ENCODE data around the gene APLP1. TPM values are rescaled to one million over a fixed set of nuclear protein-coding genes. Genes with fewer than 3 reads are reported as not detected.

Gene APLP1
- total and polyA plus RNA-seq, 2 experiments from 2014 or later: 30.2 to 36.0 TPM

DNA sequence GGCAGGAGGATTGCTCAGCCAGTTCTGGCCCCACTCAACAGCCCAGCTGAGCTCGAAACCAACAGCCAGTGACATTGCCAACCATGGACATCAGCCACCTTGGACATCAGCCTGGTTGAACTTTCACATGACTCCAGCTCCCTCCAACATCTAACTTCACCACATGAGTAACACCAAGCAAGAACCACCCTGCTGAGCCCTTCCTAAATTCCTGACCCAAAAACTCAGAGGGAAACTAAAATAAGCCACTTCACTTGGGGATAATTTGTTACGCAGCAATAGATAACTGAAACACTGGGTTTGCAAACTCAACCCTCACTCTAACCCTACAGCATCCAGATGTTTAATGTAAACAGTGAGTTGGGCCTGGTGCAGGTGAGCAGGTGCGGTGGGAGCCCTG, 57.1 kb downstream of the APLP1 start:
- no peak overlapping the region for H3K4me2 ChIP-seq
- no peaks in the 10 kb centered on the region for H3K36me3 ChIP-seq (ENCODE audit: insufficient read depth)
- DNase-seq (ENCODE audit: low spot score) (no peak), ATAC-seq (no peak)
- no peak overlapping the region for H3K27ac Mint-ChIP-seq
- peaks cover 8% of the 10 kb centered on the region; the same call in 1 of the 3 replicates for H3K4me1 Mint-ChIP-seq
- no peak overlapping the region for H3K27ac ChIP-seq (ENCODE audit: low read depth)
- H3F3A ChIP-seq (replicated peaks; ENCODE audit: low read depth): no peaks in the 10 kb centered on the region
- no peak overlapping the region for H3K4me3 Mint-ChIP-seq
- H4K20me1 ChIP-seq (replicated peaks; ENCODE audit: insufficient read depth): no peaks in the 10 kb centered on the region
- no peak overlapping the region for H3K4me3 ChIP-seq
- peaks cover 1% of the 10 kb centered on the region for H3K27me3 Mint-ChIP-seq (ENCODE audit: insufficient read depth, low read depth, poor library complexity)
- no peak overlapping the region for H2AFZ ChIP-seq
- H3K79me2 ChIP-seq (replicated peaks; ENCODE audit: insufficient read depth): no peaks in the 10 kb centered on the region
- peaks cover 13% of the 10 kb centered on the region for H3K9me3 Mint-ChIP-seq
- no peaks in the 10 kb centered on the region for H3K27me3 ChIP-seq (ENCODE audit: insufficient read depth)
- H3K36me3 Mint-ChIP-seq (ENCODE audit: low read depth): peaks cover 8% of the 10 kb centered on the region; the same call in 2 of the 3 replicates
- no peaks in the 10 kb centered on the region for H3K9me2 ChIP-seq (ENCODE audit: insufficient read depth)
- peaks cover 6% of the 10 kb centered on the region; the same call in 1 of the 2 replicates for H3K4me1 ChIP-seq (ENCODE audit: insufficient read depth)
- no peak for TF ChIP-seq EZH2 (IDR thresholded peaks at IDR 0.05; ENCODE audit: low read depth, unreplicated experiment)
- no peak for TF ChIP-seq CREB1 (CRISPR knock-in tag; IDR thresholded peaks at IDR 0.05; ENCODE audit: low read depth)
- TF ChIP-seq JUNB (IDR thresholded peaks at IDR 0.05; ENCODE audit: unreplicated experiment): no peak
- peak; percentile 94 for TF ChIP-seq ZNF331 (CRISPR knock-in tag; IDR thresholded peaks at IDR 0.05; ENCODE audit: low read depth)

DNA sequence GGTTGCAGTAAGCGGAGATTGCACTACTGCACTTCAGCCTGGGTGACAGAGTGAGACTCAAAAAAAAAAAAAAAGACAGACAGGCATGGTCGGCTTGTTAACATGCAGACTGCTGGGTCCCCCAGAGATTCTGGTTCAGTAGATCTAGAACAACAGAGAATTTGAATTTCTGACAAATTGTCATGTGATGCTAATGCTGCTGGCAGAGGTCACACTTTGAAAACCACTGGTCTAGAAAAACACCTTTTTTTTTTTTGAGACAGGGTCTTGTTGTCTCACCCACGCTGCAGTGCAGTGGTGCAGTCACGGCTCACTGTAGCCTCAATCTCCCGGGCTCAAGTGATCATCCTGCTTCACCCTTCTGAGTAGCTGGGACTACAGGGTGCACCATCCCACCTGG, 60.1 kb downstream of the APLP1 start:
- Mint-ChIP-seq H3K27ac (no peak overlapping the region), H3K36me3 (ENCODE audit: low read depth) (peaks cover 8% of the 10 kb centered on the region; the same call in 2 of the 3 replicates), H3K4me1 (peaks cover 20% of the 10 kb centered on the region), H3K4me3 (no peak overlapping the region), H3K9me3 (peaks cover 13% of the 10 kb centered on the region), H3K27me3 (ENCODE audit: insufficient read depth, low read depth, poor library complexity) (peaks cover 16% of the 10 kb centered on the region)
- H3K79me2 ChIP-seq (replicated peaks; ENCODE audit: insufficient read depth): no peaks in the 10 kb centered on the region
- H2AFZ ChIP-seq: no peak overlapping the region
- H3K4me2 ChIP-seq: no peak overlapping the region
- H3F3A ChIP-seq (replicated peaks; ENCODE audit: low read depth): peaks cover 13% of the 10 kb centered on the region
- DNase-seq (ENCODE audit: low spot score): no peak
- no peaks in the 10 kb centered on the region for H3K36me3 ChIP-seq (ENCODE audit: insufficient read depth)
- ATAC-seq: no peak
- no peak overlapping the region for H3K27ac ChIP-seq (ENCODE audit: low read depth)
- no peak overlapping the region for H3K4me3 ChIP-seq
- peaks cover 3% of the 10 kb centered on the region; the same call in 1 of the 2 replicates for H3K9me2 ChIP-seq (ENCODE audit: insufficient read depth)
- H4K20me1 ChIP-seq (replicated peaks; ENCODE audit: insufficient read depth): no peaks in the 10 kb centered on the region
- TF ChIP-seq, protein P1, sequence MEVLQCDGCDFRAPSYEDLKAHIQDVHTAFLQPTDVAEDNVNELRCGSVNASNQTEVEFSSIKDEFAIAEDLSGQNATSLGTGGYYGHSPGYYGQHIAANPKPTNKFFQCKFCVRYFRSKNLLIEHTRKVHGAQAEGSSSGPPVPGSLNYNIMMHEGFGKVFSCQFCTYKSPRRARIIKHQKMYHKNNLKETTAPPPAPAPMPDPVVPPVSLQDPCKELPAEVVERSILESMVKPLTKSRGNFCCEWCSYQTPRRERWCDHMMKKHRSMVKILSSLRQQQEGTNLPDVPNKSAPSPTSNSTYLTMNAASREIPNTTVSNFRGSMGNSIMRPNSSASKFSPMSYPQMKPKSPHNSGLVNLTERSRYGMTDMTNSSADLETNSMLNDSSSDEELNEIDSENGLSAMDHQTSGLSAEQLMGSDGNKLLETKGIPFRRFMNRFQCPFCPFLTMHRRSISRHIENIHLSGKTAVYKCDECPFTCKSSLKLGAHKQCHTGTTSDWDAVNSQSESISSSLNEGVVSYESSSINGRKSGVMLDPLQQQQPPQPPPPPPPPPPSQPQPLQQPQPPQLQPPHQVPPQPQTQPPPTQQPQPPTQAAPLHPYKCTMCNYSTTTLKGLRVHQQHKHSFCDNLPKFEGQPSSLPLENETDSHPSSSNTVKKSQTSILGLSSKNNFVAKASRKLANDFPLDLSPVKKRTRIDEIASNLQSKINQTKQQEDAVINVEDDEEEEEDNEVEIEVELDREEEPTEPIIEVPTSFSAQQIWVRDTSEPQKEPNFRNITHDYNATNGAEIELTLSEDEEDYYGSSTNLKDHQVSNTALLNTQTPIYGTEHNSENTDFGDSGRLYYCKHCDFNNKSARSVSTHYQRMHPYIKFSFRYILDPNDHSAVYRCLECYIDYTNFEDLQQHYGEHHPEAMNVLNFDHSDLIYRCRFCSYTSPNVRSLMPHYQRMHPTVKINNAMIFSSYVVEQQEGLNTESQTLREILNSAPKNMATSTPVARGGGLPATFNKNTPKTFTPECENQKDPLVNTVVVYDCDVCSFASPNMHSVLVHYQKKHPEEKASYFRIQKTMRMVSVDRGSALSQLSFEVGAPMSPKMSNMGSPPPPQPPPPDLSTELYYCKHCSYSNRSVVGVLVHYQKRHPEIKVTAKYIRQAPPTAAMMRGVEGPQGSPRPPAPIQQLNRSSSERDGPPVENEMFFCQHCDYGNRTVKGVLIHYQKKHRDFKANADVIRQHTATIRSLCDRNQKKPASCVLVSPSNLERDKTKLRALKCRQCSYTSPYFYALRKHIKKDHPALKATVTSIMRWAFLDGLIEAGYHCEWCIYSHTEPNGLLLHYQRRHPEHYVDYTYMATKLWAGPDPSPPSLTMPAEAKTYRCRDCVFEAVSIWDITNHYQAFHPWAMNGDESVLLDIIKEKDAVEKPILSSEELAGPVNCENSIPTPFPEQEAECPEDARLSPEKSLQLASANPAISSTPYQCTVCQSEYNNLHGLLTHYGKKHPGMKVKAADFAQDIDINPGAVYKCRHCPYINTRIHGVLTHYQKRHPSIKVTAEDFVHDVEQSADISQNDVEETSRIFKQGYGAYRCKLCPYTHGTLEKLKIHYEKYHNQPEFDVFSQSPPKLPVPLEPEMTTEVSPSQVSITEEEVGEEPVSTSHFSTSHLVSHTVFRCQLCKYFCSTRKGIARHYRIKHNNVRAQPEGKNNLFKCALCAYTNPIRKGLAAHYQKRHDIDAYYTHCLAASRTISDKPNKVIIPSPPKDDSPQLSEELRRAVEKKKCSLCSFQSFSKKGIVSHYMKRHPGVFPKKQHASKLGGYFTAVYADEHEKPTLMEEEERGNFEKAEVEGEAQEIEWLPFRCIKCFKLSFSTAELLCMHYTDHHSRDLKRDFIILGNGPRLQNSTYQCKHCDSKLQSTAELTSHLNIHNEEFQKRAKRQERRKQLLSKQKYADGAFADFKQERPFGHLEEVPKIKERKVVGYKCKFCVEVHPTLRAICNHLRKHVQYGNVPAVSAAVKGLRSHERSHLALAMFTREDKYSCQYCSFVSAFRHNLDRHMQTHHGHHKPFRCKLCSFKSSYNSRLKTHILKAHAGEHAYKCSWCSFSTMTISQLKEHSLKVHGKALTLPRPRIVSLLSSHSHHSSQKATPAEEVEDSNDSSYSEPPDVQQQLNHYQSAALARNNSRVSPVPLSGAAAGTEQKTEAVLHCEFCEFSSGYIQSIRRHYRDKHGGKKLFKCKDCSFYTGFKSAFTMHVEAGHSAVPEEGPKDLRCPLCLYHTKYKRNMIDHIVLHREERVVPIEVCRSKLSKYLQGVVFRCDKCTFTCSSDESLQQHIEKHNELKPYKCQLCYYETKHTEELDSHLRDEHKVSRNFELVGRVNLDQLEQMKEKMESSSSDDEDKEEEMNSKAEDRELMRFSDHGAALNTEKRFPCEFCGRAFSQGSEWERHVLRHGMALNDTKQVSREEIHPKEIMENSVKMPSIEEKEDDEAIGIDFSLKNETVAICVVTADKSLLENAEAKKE (CRISPR knock-in tag; IDR thresholded peaks at IDR 0.05): no peak
- TF ChIP-seq, protein P2, sequence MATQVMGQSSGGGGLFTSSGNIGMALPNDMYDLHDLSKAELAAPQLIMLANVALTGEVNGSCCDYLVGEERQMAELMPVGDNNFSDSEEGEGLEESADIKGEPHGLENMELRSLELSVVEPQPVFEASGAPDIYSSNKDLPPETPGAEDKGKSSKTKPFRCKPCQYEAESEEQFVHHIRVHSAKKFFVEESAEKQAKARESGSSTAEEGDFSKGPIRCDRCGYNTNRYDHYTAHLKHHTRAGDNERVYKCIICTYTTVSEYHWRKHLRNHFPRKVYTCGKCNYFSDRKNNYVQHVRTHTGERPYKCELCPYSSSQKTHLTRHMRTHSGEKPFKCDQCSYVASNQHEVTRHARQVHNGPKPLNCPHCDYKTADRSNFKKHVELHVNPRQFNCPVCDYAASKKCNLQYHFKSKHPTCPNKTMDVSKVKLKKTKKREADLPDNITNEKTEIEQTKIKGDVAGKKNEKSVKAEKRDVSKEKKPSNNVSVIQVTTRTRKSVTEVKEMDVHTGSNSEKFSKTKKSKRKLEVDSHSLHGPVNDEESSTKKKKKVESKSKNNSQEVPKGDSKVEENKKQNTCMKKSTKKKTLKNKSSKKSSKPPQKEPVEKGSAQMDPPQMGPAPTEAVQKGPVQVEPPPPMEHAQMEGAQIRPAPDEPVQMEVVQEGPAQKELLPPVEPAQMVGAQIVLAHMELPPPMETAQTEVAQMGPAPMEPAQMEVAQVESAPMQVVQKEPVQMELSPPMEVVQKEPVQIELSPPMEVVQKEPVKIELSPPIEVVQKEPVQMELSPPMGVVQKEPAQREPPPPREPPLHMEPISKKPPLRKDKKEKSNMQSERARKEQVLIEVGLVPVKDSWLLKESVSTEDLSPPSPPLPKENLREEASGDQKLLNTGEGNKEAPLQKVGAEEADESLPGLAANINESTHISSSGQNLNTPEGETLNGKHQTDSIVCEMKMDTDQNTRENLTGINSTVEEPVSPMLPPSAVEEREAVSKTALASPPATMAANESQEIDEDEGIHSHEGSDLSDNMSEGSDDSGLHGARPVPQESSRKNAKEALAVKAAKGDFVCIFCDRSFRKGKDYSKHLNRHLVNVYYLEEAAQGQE (IDR thresholded peaks at IDR 0.05; ENCODE audit: unreplicated experiment): no peak
- TF ChIP-seq EZH2 (IDR thresholded peaks at IDR 0.05; ENCODE audit: low read depth, unreplicated experiment) (no peak), EZH2phosphoT487 (IDR thresholded peaks at IDR 0.05; ENCODE audit: unreplicated experiment) (no peak), STAT1 (IDR thresholded peaks at IDR 0.05; ENCODE audit: unreplicated experiment) (no peak), ZNF114 (CRISPR knock-in tag; IDR thresholded peaks at IDR 0.05) (no peak), JUNB (IDR thresholded peaks at IDR 0.05; ENCODE audit: unreplicated experiment) (no peak)
- peaks cover 16% of the 10 kb centered on the region for H3K4me1 ChIP-seq (ENCODE audit: insufficient read depth)
- H3K27me3 ChIP-seq (ENCODE audit: insufficient read depth): no peaks in the 10 kb centered on the region

Measured in GM23338 (cell line).